HCT116 (cell line): ENCODE data around the gene ARHGEF19. TPM values are rescaled to one million over a fixed set of nuclear protein-coding genes. Genes with fewer than 3 reads are reported as not detected.

Experiments used
- ATAC-seq: fragments of 200-7000 bp; cut with Tn5 transposase; 2 replicates; pipeline ENCODE4 v1.9.1; 2020; ENCODE audit warnings: mild to moderate bottlenecking, moderate library complexity
- BruUV-seq: library from RNA; stranded (reverse); fragments of 400-500 nt; replicated peaks from 2 replicates; lab custom pipeline; 2021; lab: Mats Ljungman, UMichigan
- CTCF ChIA-PET: fragments of 300-600 bp; sonication (Branson Sonifier 250); formaldehyde crosslinking; loops from one replicate; lab custom pipeline; 2021; ENCODE audit warnings: antibody characterized with exemption; lab: Charles Lee
- POLR2A ChIA-PET: fragments of 300-600, 350-600 bp; sonication (Branson Sonifier 250); formaldehyde crosslinking; loops from one replicate; lab custom pipeline; 2021; ENCODE audit warnings: antibody characterized with exemption; lab: Charles Lee
- RAD21 ChIA-PET, 2 experiments: fragments of 300-600 bp; sonication (Branson Sonifier 250); formaldehyde crosslinking; loops; one replicate each; lab custom pipeline; 2023; ENCODE audit warnings: low total read pairs in 2 of 2; ENCODE audit not compliant: uncharacterized antibody in 2 of 2, unreplicated experiment in 2 of 2, low non-redundant PET in 1 of 2; lab: Charles Lee
- DNase-seq: peaks from one replicate; pipeline ENCODE4 v3.0.0-alpha.2; 2010; ENCODE audit warnings: low read depth, low spot score
- H2AFZ ChIP-seq: fragments of 200-600 bp; shearing (Covaris generic), sonication (generic); 2 replicates; pipeline ENCODE4 v1.6.1; 2017; ENCODE audit warnings: low read depth, mixed run types, mixed read lengths, antibody characterized with exemption, low read length; ENCODE audit not compliant: poor library complexity, severe bottlenecking
- H3K27ac ChIP-seq: 2 replicates; pipeline ENCODE4 v1.5.1; 2012; ENCODE audit warnings: low read depth, low read length
- H3K27me3 ChIP-seq: fragments of 200-600 bp; sonication (generic); 2 replicates; pipeline ENCODE4 v1.6.1; 2016; ENCODE audit warnings: mixed run types, low read length, mixed read lengths; ENCODE audit not compliant: insufficient read depth
- H3K36me3 ChIP-seq, 2 experiments: fragments of 200-500 bp in 1 of 2; fragments of 200-600 bp in 1 of 2; sonication (Bioruptor generic) in 1 of 2; sonication (generic) in 1 of 2; 2 replicates each; pipeline versions ENCODE4 v1.5.1 to v1.6.1; 2014 to 2016; ENCODE audit warnings: low read length in 2 of 2, inconsistent platforms in 1 of 2, mixed read lengths in 1 of 2, mixed run types in 1 of 2; ENCODE audit not compliant: insufficient read depth in 2 of 2, control insufficient read depth in 1 of 2
- H3K4me1 ChIP-seq, 2 experiments: fragments of 200-600 bp in 1 of 2; sonication (generic) in 1 of 2; 2 replicates each; pipeline versions ENCODE4 v1.5.1 to v1.6.1; 2012 to 2017; ENCODE audit warnings: low read length in 2 of 2, inconsistent platforms in 1 of 2, mild to moderate bottlenecking in 1 of 2, mixed read lengths in 1 of 2, mixed run types in 1 of 2, moderate library complexity in 1 of 2; ENCODE audit not compliant: insufficient read depth in 2 of 2, control insufficient read depth in 1 of 2
- H3K4me2 ChIP-seq: fragments of 200-600 bp; sonication (generic); 2 replicates; pipeline ENCODE4 v1.6.1; 2017; ENCODE audit warnings: mixed run types, low read length, mixed read lengths
- H3K4me3 ChIP-seq, 2 experiments: fragments of 200-600 bp in 1 of 2; sonication (generic) in 1 of 2; replicated peaks in 1 of 2; 2 replicates each; pipeline ENCODE4 v1.5.1; 2011 to 2016; ENCODE audit warnings: low read length in 2 of 2, control low read depth in 1 of 2, low read depth in 1 of 2, mild to moderate bottlenecking in 1 of 2, mixed read lengths in 1 of 2, mixed run types in 1 of 2
- H3K79me2 ChIP-seq: fragments of 200-600 bp; sonication (generic); 2 replicates; pipeline ENCODE4 v1.6.1; 2017; ENCODE audit warnings: mild to moderate bottlenecking, mixed run types, low read length, moderate library complexity, mixed read lengths; ENCODE audit not compliant: insufficient read depth
- H3K9ac ChIP-seq: fragments of 200-600 bp; sonication (generic); 2 replicates; pipeline ENCODE4 v1.6.1; 2016; ENCODE audit warnings: low read length, mixed read lengths
- H3K9me2 ChIP-seq: fragments of 200-600 bp; sonication (generic), shearing (Covaris generic); 2 replicates; pipeline ENCODE4 v1.6.1; 2017; ENCODE audit warnings: mixed run types, mild to moderate bottlenecking, moderate library complexity; ENCODE audit not compliant: insufficient read depth
- H3K9me3 ChIP-seq, 2 experiments: fragments of 200-500 bp in 1 of 2; fragments of 200-600 bp in 1 of 2; sonication (Bioruptor generic) in 1 of 2; sonication (generic) in 1 of 2; 2 replicates each; pipeline ENCODE4 v1.6.1; 2014 to 2017; ENCODE audit warnings: low read length in 2 of 2, mixed read lengths in 2 of 2, inconsistent platforms in 1 of 2, low read depth in 1 of 2, mild to moderate bottlenecking in 1 of 2, mixed run types in 1 of 2, moderate library complexity in 1 of 2; ENCODE audit not compliant: control insufficient read depth in 1 of 2, insufficient read depth in 1 of 2
- H4K20me1 ChIP-seq: fragments of 200-600 bp; sonication (generic), shearing (Covaris generic); 2 replicates; pipeline ENCODE4 v1.6.1; 2017; ENCODE audit warnings: mixed run types, mild to moderate bottlenecking, moderate library complexity; ENCODE audit not compliant: insufficient read depth
- ATF3 ChIP-seq: IDR thresholded peaks from 2 replicates; pipeline ENCODE4 v1.6.1; 2012
- CEBPB ChIP-seq: IDR thresholded peaks from 2 replicates; pipeline ENCODE4 v1.6.1; 2012; ENCODE audit warnings: low read depth
- EGR1 ChIP-seq: IDR thresholded peaks from 2 replicates; pipeline ENCODE4 v1.6.1; 2012; ENCODE audit warnings: low read depth
- ELF1 ChIP-seq: IDR thresholded peaks from 2 replicates; pipeline ENCODE4 v1.6.1; 2012; ENCODE audit warnings: low read depth, borderline replicate concordance
- EZH2 ChIP-seq: fragments of 200-600 bp; sonication (generic); IDR thresholded peaks from 2 replicates; pipeline ENCODE4 v1.6.1; 2017; ENCODE audit warnings: antibody characterized with exemption, mixed run types
- EZH2phosphoT487 ChIP-seq: fragments of 200-600 bp; IDR thresholded peaks from 2 replicates; pipeline ENCODE4 v1.6.1; 2018; ENCODE audit warnings: antibody characterized with exemption, borderline replicate concordance
- FOSL1 ChIP-seq: IDR thresholded peaks from 2 replicates; pipeline ENCODE4 v1.6.1; 2012; ENCODE audit warnings: low read depth
- JUND ChIP-seq: IDR thresholded peaks from 2 replicates; pipeline ENCODE4 v1.6.1; 2012
- MAX ChIP-seq: IDR thresholded peaks from 2 replicates; pipeline ENCODE4 v1.6.1; 2012
- POLR2A ChIP-seq: IDR thresholded peaks from 2 replicates; pipeline ENCODE4 v1.7.0; 2011; ENCODE audit warnings: borderline replicate concordance; ENCODE audit not compliant: insufficient read depth, insufficient read length; ENCODE audit errors: extremely low read depth
- POLR2AphosphoS5 ChIP-seq: IDR thresholded peaks from 2 replicates; pipeline ENCODE4 v1.6.1; 2011; ENCODE audit warnings: mild to moderate bottlenecking, low read depth, low read length, moderate library complexity
- RAD21 ChIP-seq: IDR thresholded peaks from 2 replicates; pipeline ENCODE4 v1.6.1; 2012; ENCODE audit warnings: low read depth, mild to moderate bottlenecking
- SIN3A ChIP-seq: IDR thresholded peaks from 2 replicates; pipeline ENCODE4 v1.6.1; 2012; ENCODE audit warnings: low read depth
- SP1 ChIP-seq: IDR thresholded peaks from 2 replicates; pipeline ENCODE4 v1.6.1; 2012; ENCODE audit warnings: low read depth
- SRF ChIP-seq: IDR thresholded peaks from 2 replicates; pipeline ENCODE4 v1.6.1; 2012; ENCODE audit warnings: low read depth
- TCF7L2 ChIP-seq: IDR thresholded peaks from 2 replicates; pipeline ENCODE4 v1.7.0; 2011; ENCODE audit warnings: borderline replicate concordance, inconsistent platforms; ENCODE audit not compliant: insufficient read depth, insufficient read length; ENCODE audit errors: extremely low read depth
- YY1 ChIP-seq: IDR thresholded peaks from 2 replicates; pipeline ENCODE4 v1.6.1; 2011; ENCODE audit warnings: low read length, low read depth, moderate library complexity, mild to moderate bottlenecking; ENCODE audit not compliant: insufficient replicate concordance; ENCODE audit errors: extremely low read depth
- ZFX ChIP-seq: fragments of 450-650 bp; IDR thresholded peaks from 2 replicates; pipeline ENCODE4 v1.6.1; 2017
- ZNF274 ChIP-seq: fragments of 200-500 bp; sonication (Bioruptor generic); IDR thresholded peaks from 2 replicates; pipeline ENCODE4 v1.6.1; 2014; ENCODE audit warnings: mild to moderate bottlenecking, low read depth, low read length, inconsistent platforms
- intact Hi-C: fragments of 100-400 bp; cut with micrococcal nuclease; formaldehyde crosslinking; loops from 2 replicates; pipeline ENCODE4 v1.10.0; 2022
- total RNA-seq: library from RNA; stranded (reverse); gene quantifications from one replicate; pipeline ENCODE4 v1.2.1, GENCODE V29; 2021; ENCODE audit not compliant: unreplicated experiment

ARHGEF19 gene
- total RNA-seq, 1 experiment from 2014 or later: 59.7 TPM

GRCh38 chr1:16198444-16199156, 13.9 kb downstream of the ARHGEF19 start:
- TF ChIP-seq POLR2A (no peak), MAX (no peak), SIN3A (no peak), RAD21 (no peak), ATF3 (no peak), EZH2 (no peak), EZH2phosphoT487 (no peak), FOSL1 (no peak), YY1 (no peak), TCF7L2 (no peak), SP1 (no peak), ZNF274 (no peak), ZFX (no peak), SRF (no peak), ELF1 (no peak), EGR1 (no peak), POLR2AphosphoS5 (no peak), CEBPB (no peak), JUND (no peak)
- no TSS peak for BruUV-seq
- Histone ChIP-seq H3K9me2 (no peaks in the 10 kb centered on the region), H3K4me1 (no peaks in the 10 kb centered on the region), H3K27me3 (no peaks in the 10 kb centered on the region), H3K9me3 (no peaks in the 10 kb centered on the region), H3K36me3 (peaks cover 12 to 26% of the 10 kb centered on the region in 2 experiments; a peak in 3 of 4 replicates), H2AFZ (no peak overlapping the region), H3K4me3 (no peak overlapping the region), H4K20me1 (no peaks in the 10 kb centered on the region), H3K9ac (no peak overlapping the region), H3K4me2 (no peak overlapping the region), H3K27ac (no peak overlapping the region), H3K79me2 (no peaks in the 10 kb centered on the region)
- RAD21 ChIA-PET: no interaction called here
- ATAC-seq: no peak
- CTCF ChIA-PET: no interaction called here
- POLR2A ChIA-PET: no interaction called here
- intact Hi-C loops: no loop called here
- no peak for DNase-seq
